ENCODE results near the gene UBAC1.

UBAC1 gene

GRCh38 chr9:135902655-135903357 lies 58.4 kb downstream of the UBAC1 start:
- TF ChIP-seq CTCF (IDR thresholded peaks at IDR 0.05; ENCODE audit: low read depth, low read length, poor library complexity, severe bottlenecking) (no peak), EZH2phosphoT487 (IDR thresholded peaks at IDR 0.05; ENCODE audit: borderline replicate concordance, low read length) (no peak)
- no peak overlapping the region for H3K27ac ChIP-seq (ENCODE audit: low read depth, low read length)
- peaks cover 23% of the 10 kb centered on the region for H4K20me1 ChIP-seq (ENCODE audit: control insufficient read depth, insufficient read depth, low read depth, low read length)

GRCh38 chr9:135901826-135902225 lies 59.3 kb downstream of the UBAC1 start:
- no peak for TF ChIP-seq CTCF (IDR thresholded peaks at IDR 0.05; ENCODE audit: low read depth, low read length, poor library complexity, severe bottlenecking)
- TF ChIP-seq EZH2phosphoT487 (IDR thresholded peaks at IDR 0.05; ENCODE audit: borderline replicate concordance, low read length): no peak
- Histone ChIP-seq H3K27ac (ENCODE audit: low read depth, low read length) (no peak overlapping the region), H3K9me2 (replicated peaks; ENCODE audit: control insufficient read depth, low read length) (no peaks in the 10 kb centered on the region), H3K36me3 (ENCODE audit: control insufficient read depth, low read length) (peaks cover 13% of the 10 kb centered on the region; the same call in 1 of the 2 replicates), H3K79me2 (ENCODE audit: control insufficient read depth, low read length) (peaks cover 98% of the 10 kb centered on the region), H3K4me2 (ENCODE audit: low read length) (no peak overlapping the region), H3K27me3 (ENCODE audit: control insufficient read depth, low read length) (no peaks in the 10 kb centered on the region), H3K9me3 (ENCODE audit: control insufficient read depth, insufficient read depth, low read length) (no peaks in the 10 kb centered on the region), H3F3A (ENCODE audit: control insufficient read depth, insufficient read depth) (peaks cover 4% of the 10 kb centered on the region), H3K4me1 (ENCODE audit: control insufficient read depth, low read length) (peaks cover 20% of the 10 kb centered on the region), H3K4me3 (ENCODE audit: low read length) (no peak overlapping the region), H4K20me1 (ENCODE audit: control insufficient read depth, insufficient read depth, low read depth, low read length) (peaks cover 29% of the 10 kb centered on the region)

More at GRCh38 chr9:135902655-135903357, 58.4 kb downstream of the UBAC1 start:
- H3K4me1 ChIP-seq (ENCODE audit: control insufficient read depth, low read length): peaks cover 15% of the 10 kb centered on the region
- peaks cover 8% of the 10 kb centered on the region; the same call in 1 of the 2 replicates for H3K36me3 ChIP-seq (ENCODE audit: control insufficient read depth, low read length)
- no peaks in the 10 kb centered on the region for H3K27me3 ChIP-seq (ENCODE audit: control insufficient read depth, low read length)
- H3F3A ChIP-seq (ENCODE audit: control insufficient read depth, insufficient read depth): peaks cover 4% of the 10 kb centered on the region
- H3K9me2 ChIP-seq (replicated peaks; ENCODE audit: control insufficient read depth, low read length): no peaks in the 10 kb centered on the region
- H3K4me3 ChIP-seq (ENCODE audit: low read length): no peak overlapping the region
- no peaks in the 10 kb centered on the region for H3K9me3 ChIP-seq (ENCODE audit: control insufficient read depth, insufficient read depth, low read length)
- H3K4me2 ChIP-seq (ENCODE audit: low read length): no peak overlapping the region
- H3K79me2 ChIP-seq (ENCODE audit: control insufficient read depth, low read length): peaks cover 88% of the 10 kb centered on the region

- peaks cover 25% of the 10 kb centered on the region for H3K4me1 ChIP-seq (ENCODE audit: control insufficient read depth, low read length)
- TF ChIP-seq EZH2phosphoT487 (IDR thresholded peaks at IDR 0.05; ENCODE audit: borderline replicate concordance, low read length): no peak
- no peak for TF ChIP-seq CTCF (IDR thresholded peaks at IDR 0.05; ENCODE audit: low read depth, low read length, poor library complexity, severe bottlenecking)
- H3K4me3 ChIP-seq (ENCODE audit: low read length): no peak overlapping the region
- peaks cover 3% of the 10 kb centered on the region for H3F3A ChIP-seq (ENCODE audit: control insufficient read depth, insufficient read depth)
- peaks cover 32% of the 10 kb centered on the region for H4K20me1 ChIP-seq (ENCODE audit: control insufficient read depth, insufficient read depth, low read depth, low read length)
- H3K27ac ChIP-seq (ENCODE audit: low read depth, low read length): no peak overlapping the region
- H3K4me2 ChIP-seq (ENCODE audit: low read length): no peak overlapping the region
- H3K36me3 ChIP-seq (ENCODE audit: control insufficient read depth, low read length): peaks cover 13% of the 10 kb centered on the region; the same call in 1 of the 2 replicates
- H3K9me2 ChIP-seq (replicated peaks; ENCODE audit: control insufficient read depth, low read length): no peaks in the 10 kb centered on the region
- H3K79me2 ChIP-seq (ENCODE audit: control insufficient read depth, low read length): peaks cover 99% of the 10 kb centered on the region
- no peaks in the 10 kb centered on the region for H3K27me3 ChIP-seq (ENCODE audit: control insufficient read depth, low read length)
- no peaks in the 10 kb centered on the region for H3K9me3 ChIP-seq (ENCODE audit: control insufficient read depth, insufficient read depth, low read length)
Measured at GRCh38 chr9:135901031-135901758, 60.0 kb downstream of the UBAC1 start.
